BLaER1 (cell line): ENCODE data around the gene ZSCAN18.

Source experiments
- H3K27ac ChIP-seq: shearing (Covaris generic); formaldehyde crosslinking; 2 replicates; pipeline ENCODE4 v1.8.1; 2022
- H3K27me3 ChIP-seq: shearing (Covaris generic); formaldehyde crosslinking; 2 replicates; pipeline ENCODE4 v1.8.1; 2022
- H3K36me3 ChIP-seq: shearing (Covaris generic); formaldehyde crosslinking; 2 replicates; pipeline ENCODE4 v1.8.1; 2022
- H3K4me1 ChIP-seq: shearing (Covaris generic); formaldehyde crosslinking; 2 replicates; pipeline ENCODE4 v1.8.1; 2022
- H3K4me2 ChIP-seq: shearing (Covaris generic); formaldehyde crosslinking; 2 replicates; pipeline ENCODE4 v1.8.1; 2022
- H3K4me3 ChIP-seq: shearing (Covaris generic); formaldehyde crosslinking; 2 replicates; pipeline ENCODE4 v1.8.1; 2022
- H3K9ac ChIP-seq: shearing (Covaris generic); formaldehyde crosslinking; 2 replicates; pipeline ENCODE4 v1.8.1; 2022
- H3K9me3 ChIP-seq: shearing (Covaris generic); formaldehyde crosslinking; 2 replicates; pipeline ENCODE4 v1.8.1; 2022
- H4K20me1 ChIP-seq: shearing (Covaris generic); formaldehyde crosslinking; 2 replicates; pipeline ENCODE4 v1.8.1; 2022
- Cebpa-rat ChIP-seq: shearing (Covaris generic); IDR thresholded peaks from 2 replicates; pipeline ENCODE4 v1.8.1; 2022

ZSCAN18 gene

DNA sequence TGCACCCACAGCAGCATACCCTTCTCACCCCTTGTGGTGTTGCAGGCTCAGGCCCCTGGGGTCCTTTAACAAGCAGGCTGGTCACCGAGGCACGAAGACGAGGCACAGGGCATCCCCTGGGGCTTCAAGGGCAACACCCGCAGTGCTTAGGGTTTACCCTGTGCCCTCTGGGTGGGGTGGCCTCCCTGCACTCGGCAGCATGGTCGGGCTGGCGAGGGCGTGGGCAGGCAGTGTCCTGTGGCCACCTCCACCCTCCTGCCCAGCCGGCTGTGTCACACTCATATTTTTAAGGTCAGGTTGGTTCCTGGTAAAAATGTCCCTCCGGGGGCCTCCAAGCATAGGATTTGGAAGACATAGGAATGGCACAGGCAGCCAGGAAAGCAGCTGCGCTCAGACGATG is 50.4 kb downstream of the ZSCAN18 start:
- TF ChIP-seq Cebpa-rat, result no peak
- Histone ChIP-seq H3K9me3 (peaks cover 100% of the 10 kb centered on the region), H3K27ac (no peak overlapping the region), H3K36me3 (no peaks in the 10 kb centered on the region), H3K4me1 (peaks cover 6% of the 10 kb centered on the region), H3K9ac (no peak overlapping the region), H3K27me3 (no peaks in the 10 kb centered on the region), H4K20me1 (no peaks in the 10 kb centered on the region), H3K4me2 (0 out of 2 replicates have a peak overlapping the region, but pooled peaks have one; percentile 17), H3K4me3 (no peak overlapping the region)

DNA sequence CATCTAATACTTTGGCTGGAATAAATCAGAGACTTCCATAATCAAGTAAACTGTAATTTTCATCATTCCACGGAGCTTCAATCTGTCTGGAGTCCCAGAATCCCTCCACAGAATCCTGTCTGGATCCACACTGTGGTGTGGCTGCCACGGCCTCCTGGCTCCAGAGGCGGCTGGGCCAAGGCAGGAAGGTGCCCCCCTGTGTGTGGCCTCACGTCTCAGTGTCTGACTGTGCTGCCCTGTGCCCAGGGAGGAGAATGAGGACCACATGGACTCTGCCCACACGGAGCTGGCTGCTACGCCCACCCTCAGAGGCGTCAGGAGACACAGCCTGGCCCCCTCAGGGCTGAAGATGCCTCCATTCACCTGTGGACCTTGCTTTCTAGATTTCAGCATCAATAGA is 51.2 kb downstream of the ZSCAN18 start:
- H3K27me3 ChIP-seq, result no peaks in the 10 kb centered on the region
- H3K4me3 ChIP-seq, result no peak overlapping the region
- H3K4me1 ChIP-seq, result peaks cover 6% of the 10 kb centered on the region
- H3K9me3 ChIP-seq, result peaks cover 100% of the 10 kb centered on the region
- H3K4me2 ChIP-seq, result no peak overlapping the region
- no peak for TF ChIP-seq Cebpa-rat
- H3K9ac ChIP-seq, result no peak overlapping the region
- H3K27ac ChIP-seq, result no peak overlapping the region
- no peaks in the 10 kb centered on the region for H3K36me3 ChIP-seq
- no peaks in the 10 kb centered on the region for H4K20me1 ChIP-seq

DNA sequence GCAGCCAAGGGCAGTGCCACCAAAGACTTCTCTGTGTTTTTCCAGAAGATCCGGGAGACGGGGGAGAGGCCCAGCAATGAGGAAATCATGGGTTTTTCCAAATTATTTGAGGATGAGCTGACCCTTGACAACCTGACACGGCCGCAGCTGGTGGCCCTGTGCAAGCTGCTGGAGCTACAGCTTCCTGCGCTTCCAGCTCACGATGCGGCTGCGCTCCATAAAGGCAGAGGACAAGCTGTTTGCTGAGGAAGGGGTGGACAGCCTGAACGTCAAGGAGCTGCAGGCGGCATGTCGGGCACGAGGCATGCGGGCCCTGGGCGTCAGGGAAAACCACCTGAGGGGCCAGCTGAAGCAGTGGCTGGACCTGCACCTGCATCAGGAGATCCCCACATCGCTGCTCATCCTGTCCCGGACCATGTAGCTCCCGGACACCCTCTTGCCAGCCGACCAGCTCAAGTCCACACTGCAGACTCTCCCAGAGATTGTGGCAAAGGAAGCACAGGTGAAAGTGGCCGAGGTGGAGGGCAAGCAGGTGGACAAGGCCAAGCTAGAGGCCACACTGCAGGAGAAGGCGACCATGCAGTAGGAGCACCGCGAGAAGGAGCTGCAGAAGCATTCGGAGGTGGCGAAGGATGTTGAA is 52.5 kb downstream of the ZSCAN18 start:
- Histone ChIP-seq H3K4me1 (peaks cover 6% of the 10 kb centered on the region), H4K20me1 (no peaks in the 10 kb centered on the region), H3K27me3 (no peaks in the 10 kb centered on the region), H3K36me3 (no peaks in the 10 kb centered on the region), H3K9me3 (peaks cover 100% of the 10 kb centered on the region), H3K4me3 (no peak overlapping the region), H3K4me2 (no peak overlapping the region), H3K27ac (no peak overlapping the region), H3K9ac (no peak overlapping the region)
- TF ChIP-seq Cebpa-rat, result no peak

- no peak for TF ChIP-seq Cebpa-rat
- Histone ChIP-seq H3K9ac (no peak overlapping the region), H3K4me2 (no peak overlapping the region), H4K20me1 (no peaks in the 10 kb centered on the region), H3K27ac (no peak overlapping the region), H3K4me1 (peaks cover 6% of the 10 kb centered on the region), H3K9me3 (peaks cover 100% of the 10 kb centered on the region), H3K27me3 (no peaks in the 10 kb centered on the region), H3K36me3 (no peaks in the 10 kb centered on the region), H3K4me3 (no peak overlapping the region)
Measured at GRCh38 chr19:58044886-58045285, 53.1 kb downstream of the ZSCAN18 start.

DNA sequence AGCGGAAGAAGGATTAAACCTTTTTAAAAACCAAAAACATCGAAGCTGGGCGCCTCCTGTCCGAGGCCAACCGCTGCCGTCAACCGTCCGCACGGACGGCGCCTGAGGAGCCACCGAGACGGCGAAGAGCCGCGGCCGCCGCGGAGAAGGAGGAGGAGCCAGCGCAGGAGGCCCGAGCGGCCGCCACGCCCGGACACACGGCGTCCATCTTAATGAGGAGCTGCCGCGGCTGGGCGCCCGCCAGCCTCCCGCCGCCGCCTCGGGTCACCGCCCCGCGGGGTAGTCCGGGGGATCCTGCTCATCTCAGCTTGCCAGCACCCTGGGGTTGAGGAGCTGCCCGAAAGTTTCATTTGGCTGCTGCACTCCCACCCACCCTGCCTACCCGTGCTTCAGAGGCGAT is 53.6 kb downstream of the ZSCAN18 start:
- no peak for TF ChIP-seq Cebpa-rat
- no peak overlapping the region for H3K9ac ChIP-seq
- no peak overlapping the region for H3K4me2 ChIP-seq
- peaks cover 6% of the 10 kb centered on the region for H3K4me1 ChIP-seq
- no peaks in the 10 kb centered on the region for H4K20me1 ChIP-seq
- H3K27me3 ChIP-seq, result no peaks in the 10 kb centered on the region
- no peaks in the 10 kb centered on the region for H3K36me3 ChIP-seq
- peaks cover 97% of the 10 kb centered on the region for H3K9me3 ChIP-seq
- no peak overlapping the region for H3K4me3 ChIP-seq
- H3K27ac ChIP-seq, result no peak overlapping the region

DNA sequence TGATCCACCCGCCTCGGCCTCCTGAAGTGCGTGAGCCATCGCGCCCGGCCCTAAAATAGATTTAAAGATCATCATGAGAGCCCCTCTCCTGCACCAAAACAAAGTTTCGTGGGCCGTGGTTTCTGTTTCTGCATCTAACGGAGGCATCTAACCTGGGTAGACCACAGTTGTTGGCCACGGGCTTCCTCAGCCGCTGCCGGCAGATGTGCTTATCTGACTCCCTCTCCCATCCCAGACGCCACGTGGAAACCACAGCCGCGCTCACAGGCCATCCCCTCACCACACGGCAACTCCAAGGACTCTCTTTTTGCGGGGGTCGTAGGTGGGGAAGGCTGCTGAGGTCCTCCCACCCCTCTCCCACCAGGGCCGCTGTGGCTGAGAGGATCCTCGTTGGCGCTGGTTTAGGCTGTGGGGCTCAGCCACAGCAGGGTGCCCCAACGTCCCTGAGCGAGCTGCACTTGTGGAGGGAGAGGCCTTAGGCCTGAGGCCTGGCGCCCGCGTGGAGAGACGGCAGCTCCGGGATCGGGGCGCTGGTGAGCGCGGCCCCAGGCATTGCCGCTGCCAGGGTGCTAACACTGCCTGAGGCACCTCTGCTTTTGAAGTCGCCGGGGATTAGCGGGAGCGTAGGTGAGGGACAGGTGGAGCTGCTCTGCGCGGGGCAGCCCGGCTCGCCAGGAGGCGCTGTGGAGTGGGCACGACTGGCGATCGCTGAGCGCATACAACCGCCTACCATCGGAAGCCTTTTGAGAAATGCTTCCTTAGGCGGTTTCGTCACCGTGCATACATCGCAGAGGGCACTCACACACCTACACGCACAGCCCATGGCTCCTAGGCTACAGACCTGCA is 55.3 kb downstream of the ZSCAN18 start:
- H4K20me1 ChIP-seq, result no peaks in the 10 kb centered on the region
- H3K27me3 ChIP-seq, result no peaks in the 10 kb centered on the region
- H3K9me3 ChIP-seq, result peaks cover 80% of the 10 kb centered on the region
- no peaks in the 10 kb centered on the region for H3K36me3 ChIP-seq
- no peak overlapping the region; the same call in 1 of the 2 replicates for H3K4me3 ChIP-seq
- no peak for TF ChIP-seq Cebpa-rat
- H3K27ac ChIP-seq, result no peak overlapping the region
- no peak overlapping the region for H3K4me2 ChIP-seq
- H3K4me1 ChIP-seq, result peaks cover 11% of the 10 kb centered on the region
- H3K9ac ChIP-seq, result no peak overlapping the region

DNA sequence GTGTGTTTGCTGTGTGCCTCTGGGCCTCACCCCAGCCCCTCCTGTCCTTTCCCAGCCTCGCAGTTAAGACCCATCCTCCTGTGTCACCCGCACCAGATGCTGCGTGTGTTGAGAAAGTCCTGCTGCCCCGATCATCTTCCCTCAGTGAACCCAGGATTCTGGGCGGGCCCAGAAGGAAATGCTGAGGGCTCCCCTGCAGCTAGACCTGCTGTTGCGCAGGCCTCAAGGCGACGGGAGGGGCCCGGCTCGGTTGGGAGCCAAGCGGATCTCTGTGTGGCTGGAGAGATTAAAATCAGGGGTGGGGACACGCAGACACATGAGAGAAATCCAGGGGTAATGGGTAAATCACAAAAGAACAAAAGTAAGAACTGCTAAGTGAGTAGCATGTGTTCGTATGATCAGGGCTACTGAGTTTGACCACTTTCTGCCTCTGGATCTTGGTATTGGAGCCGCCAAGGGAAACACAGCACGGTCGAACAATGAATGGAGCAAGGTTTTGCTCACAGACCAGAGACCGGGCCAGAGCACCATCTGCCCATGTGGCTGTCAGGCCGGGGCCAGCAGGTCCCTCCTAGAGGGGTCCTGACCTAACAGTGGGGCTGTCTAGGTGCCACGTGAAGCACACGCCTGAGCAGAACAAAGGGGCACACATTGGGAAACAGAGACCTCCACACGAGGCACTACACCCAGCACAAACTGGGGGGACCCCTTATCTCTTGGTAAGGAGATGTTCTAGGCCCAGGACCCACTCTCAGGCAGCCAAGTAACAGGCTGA is 57.1 kb downstream of the ZSCAN18 start:
- Histone ChIP-seq H3K4me3 (no peak overlapping the region), H3K4me1 (peaks cover 7% of the 10 kb centered on the region), H3K4me2 (no peak overlapping the region), H3K36me3 (no peaks in the 10 kb centered on the region), H3K9ac (no peak overlapping the region), H3K27ac (no peak overlapping the region), H4K20me1 (no peaks in the 10 kb centered on the region), H3K9me3 (peaks cover 62% of the 10 kb centered on the region), H3K27me3 (no peaks in the 10 kb centered on the region)
- no peak for TF ChIP-seq Cebpa-rat

DNA sequence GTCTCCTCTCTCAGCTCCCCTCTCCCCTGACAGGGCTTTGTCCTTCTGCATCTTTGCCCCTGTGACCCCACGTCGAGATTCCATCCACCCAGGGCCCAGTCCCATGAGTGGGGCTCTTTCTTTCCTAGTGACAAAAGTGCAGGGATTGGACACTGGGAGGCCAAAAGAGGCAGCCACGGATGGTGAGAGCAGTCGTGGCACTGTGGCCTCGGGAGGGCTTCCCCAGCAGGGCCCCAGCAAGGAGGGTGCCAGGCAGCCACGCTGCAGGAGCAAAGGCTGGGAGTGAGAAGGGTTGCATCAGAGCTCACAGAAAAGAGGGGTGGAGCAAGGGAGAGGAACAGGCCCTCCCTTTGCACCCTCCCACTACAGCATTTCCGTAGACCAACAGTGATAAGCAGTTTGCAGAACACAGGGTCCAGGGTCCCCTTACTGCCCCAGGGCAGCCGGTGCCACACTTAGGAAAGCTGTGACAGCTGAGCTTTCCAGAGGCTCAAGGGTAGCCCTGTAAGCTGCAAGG is 59.3 kb downstream of the ZSCAN18 start:
- Histone ChIP-seq H3K4me2 (0 out of 2 replicates have a peak overlapping the region, but pooled peaks have one; percentile 9), H3K4me1 (peaks cover 14% of the 10 kb centered on the region), H3K27ac (peak overlapping the region; percentile 20; the same call in 1 of the 2 replicates), H3K27me3 (no peaks in the 10 kb centered on the region), H3K36me3 (no peaks in the 10 kb centered on the region), H3K9me3 (peaks cover 40% of the 10 kb centered on the region), H4K20me1 (no peaks in the 10 kb centered on the region), H3K4me3 (no peak overlapping the region), H3K9ac (no peak overlapping the region)
- TF ChIP-seq Cebpa-rat, result no peak

GRCh38 chr19:58037927-58038687 is 59.9 kb downstream of the ZSCAN18 start:
- peak overlapping the region; percentile 20; the same call in 1 of the 2 replicates for H3K27ac ChIP-seq
- no peak overlapping the region for H3K4me3 ChIP-seq
- H3K9ac ChIP-seq, result no peak overlapping the region
- H3K27me3 ChIP-seq, result no peaks in the 10 kb centered on the region
- H3K36me3 ChIP-seq, result no peaks in the 10 kb centered on the region
- no peaks in the 10 kb centered on the region for H4K20me1 ChIP-seq
- H3K9me3 ChIP-seq, result peaks cover 34% of the 10 kb centered on the region
- TF ChIP-seq Cebpa-rat, result no peak
- H3K4me1 ChIP-seq, result peaks cover 19% of the 10 kb centered on the region
- peak overlapping the region; percentile 9; the same call in 1 of the 2 replicates for H3K4me2 ChIP-seq
